Activated CD8-positive, alpha-beta memory T cell treated with anti-CD3 and anti-CD28 coated beads, Interleukin-2, amount 50 U/mL, for 24 hours (primary cell): ENCODE data around the gene HCN2.

ENCODE experiments used
- DNase-seq: peaks from one replicate; pipeline ENCODE4 v3.0.0-alpha.2; 2020; ENCODE audit errors: extremely low read depth

HCN2 gene

GRCh38 chr19:589693-590395 is at the start of gene HCN2:
Gene HCN2, plus strand, starts transcription at chr19:589881. Its CDS starts 65 bp downstream, at chr19:589946.
- no peak for DNase-seq

DNA sequence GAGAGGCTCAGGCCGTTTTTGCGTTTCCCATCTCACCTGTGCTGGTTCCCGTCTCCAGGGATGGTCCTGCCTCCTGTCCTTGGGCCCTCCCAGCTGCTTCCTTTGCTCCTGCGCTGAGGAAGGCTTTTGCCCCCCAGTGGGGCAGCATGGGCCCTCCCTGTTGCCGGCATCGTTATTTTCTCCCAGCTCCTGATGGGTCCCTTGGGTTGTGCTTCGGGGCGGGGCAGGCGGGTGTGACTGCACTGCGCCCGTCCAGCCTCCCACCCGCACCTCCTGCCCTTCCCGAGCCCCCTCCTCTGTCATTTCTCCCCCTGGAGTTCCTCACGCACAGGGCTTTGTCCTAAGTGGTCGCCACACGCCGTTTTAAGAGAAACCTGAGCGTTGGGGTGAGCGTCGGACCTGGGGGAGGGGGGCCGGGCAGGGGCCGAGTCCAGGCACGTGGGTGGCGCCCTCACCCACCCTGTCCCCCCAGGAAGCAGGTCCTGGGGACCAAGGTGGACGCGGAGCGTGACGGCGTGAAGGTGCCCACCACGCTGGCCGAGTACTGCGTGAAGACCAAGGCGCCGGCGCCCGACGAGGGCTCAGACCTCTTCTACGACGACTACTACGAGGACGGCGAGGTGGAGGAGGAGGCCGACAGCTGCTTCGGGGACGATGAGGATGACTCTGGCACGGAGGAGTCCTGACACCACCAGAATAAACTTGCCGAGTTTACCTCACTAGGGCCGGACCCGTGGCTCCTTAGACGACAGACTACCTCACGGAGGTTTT is 48.6 kb upstream of the HCN2 start:
- no peak for DNase-seq

- DNase-seq = no peak
These were observed 48.0 kb upstream of the HCN2 start for GRCh38 chr19:541699-542098.

- DNase-seq = no peak
These were observed 47.4 kb upstream of the HCN2 start for GRCh38 chr19:542173-542866.

DNA sequence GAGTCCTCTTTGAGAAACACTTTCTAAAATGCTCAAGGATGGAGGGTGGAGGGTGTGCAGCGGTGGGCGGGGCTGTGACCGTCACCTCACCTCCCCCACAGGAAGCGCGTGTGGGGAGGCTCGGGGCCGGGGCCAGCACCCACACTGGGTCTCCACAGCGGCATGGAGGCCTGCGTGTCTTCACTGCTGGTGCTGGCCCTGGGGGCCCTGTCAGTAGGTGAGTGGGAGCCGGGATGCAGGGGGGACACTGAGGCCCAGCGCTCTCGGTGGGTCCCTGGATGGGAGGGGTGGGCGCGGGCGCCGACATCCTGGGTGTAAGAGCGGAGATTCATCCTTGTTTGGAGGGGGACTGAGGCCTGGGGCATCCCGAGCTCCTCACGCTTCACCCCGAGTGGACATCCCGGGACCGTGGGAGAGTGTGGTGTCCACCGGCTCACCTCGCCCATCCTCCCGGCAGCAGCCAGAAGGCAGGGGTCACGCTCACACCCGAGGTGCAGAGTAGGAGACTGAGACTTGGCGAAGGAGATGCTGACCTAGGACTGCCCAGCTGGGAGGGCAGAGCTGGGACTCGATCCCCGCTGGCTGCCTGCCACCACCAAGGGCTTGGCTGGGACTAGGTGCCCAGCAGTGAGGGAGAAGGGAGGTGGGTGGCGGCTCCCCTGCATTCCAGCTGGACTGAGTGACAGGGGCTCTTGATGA is 45.6 kb upstream of the HCN2 start, which contains the start of gene GZMM:
Gene GZMM (plus strand): TSS at position 144 of the 699 bp plus-strand sequence. CDS start 19 bp downstream, at position 163.
- DNase-seq = peak; percentile 55

DNA sequence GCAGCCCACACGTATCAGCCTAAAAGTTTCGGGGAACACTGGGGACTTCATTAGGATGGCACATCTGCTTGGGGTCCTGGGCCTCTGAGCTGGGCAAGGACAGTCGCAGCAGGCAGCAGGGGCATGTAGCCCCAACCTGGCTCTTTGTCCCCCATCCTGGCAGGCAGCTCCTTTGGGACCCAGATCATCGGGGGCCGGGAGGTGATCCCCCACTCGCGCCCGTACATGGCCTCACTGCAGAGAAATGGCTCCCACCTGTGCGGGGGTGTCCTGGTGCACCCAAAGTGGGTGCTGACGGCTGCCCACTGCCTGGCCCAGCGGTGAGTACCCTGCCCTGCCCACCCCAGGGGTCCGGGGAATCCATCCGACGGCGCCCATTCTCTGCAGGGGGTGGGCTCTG is 42.6 kb upstream of the HCN2 start:
- DNase-seq = no peak

- DNase-seq = no peak
These were observed 41.6 kb upstream of the HCN2 start for GRCh38 chr19:547836-548720.

GRCh38 chr19:548886-549830 is 40.5 kb upstream of the HCN2 start:
- DNase-seq = no peak

DNA sequence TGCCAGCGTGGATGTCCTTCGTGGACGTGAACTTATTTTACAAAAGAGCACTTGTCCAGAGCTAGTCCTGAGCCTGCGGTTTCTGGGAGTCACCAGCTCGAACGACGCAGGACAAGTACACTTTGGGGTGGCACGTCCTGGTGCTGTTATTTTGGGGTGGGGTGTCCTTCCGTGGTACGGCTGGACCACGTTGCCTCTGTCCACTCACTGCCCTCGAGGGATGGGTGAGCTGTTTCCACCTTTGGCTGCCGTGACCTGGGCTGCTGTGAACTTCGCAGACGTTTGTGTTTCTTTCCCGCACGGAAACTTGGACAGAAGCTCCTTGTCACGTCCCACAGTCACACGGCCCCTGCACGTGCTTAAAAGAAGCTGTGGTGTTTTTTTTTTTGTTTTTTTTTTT is 34.9 kb upstream of the HCN2 start:
- no peak for DNase-seq

- DNase-seq = no peak
These were observed 34.2 kb upstream of the HCN2 start for GRCh38 chr19:555474-555808.

GRCh38 chr19:556611-557382 is 32.9 kb upstream of the HCN2 start:
- no peak for DNase-seq

DNA sequence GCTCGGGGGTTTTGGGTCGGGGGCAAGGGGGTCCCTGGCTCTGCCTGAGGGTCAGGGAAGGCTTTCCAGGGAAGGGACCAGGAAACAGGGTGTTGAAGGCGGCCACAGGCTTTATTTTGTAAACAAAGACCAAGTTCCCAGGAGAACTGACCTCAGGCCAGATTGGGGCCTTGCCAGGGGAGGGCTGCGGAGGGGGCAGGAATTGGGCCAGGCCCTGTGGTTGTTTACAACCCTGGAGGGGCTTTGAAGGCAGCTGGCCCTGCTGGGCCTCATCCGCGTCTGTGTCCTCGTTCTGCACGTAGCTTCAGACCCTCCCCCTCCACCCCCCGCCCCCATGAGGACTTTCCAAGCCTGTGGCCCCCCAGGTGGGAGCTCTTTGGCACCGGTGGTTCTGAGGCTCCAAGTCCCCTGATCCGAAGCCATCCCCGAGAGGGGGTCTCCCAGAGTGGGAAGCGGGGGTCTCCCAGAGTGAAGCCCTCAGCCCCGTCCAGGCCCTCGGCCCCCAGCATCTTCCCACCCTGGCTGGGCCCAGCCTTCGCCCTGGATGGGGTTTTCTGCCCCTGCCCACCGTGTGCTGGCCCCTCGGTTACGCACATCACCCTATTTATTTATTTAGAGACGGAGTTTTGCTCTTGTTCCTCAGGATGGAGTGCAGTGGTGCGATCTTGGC is 30.8 kb upstream of the HCN2 start:
- no peak for DNase-seq

GRCh38 chr19:560121-560520 is 29.6 kb upstream of the HCN2 start:
- DNase-seq = no peak

GRCh38 chr19:566403-566802 is 23.3 kb upstream of the HCN2 start:
- DNase-seq = no peak

DNA sequence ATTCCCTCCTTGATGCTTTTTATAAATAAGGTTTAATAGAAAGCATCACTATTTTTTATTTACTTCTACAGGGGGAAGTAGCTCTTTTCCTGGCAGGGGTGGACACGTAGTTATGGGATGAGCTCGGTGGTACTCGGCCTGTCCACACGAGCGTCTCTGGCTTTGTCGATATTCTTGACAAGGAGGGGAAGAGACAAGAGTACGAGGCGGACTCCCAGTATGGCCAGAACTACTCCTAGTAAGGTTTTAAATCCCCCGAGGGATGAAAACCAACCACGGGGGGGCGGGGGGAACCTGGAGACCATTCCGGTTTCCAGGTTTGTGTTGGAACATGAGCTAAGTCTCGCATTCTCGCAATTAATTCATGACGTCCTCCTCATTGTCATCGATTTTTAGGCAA is 22.8 kb upstream of the HCN2 start:
- no peak for DNase-seq

DNA sequence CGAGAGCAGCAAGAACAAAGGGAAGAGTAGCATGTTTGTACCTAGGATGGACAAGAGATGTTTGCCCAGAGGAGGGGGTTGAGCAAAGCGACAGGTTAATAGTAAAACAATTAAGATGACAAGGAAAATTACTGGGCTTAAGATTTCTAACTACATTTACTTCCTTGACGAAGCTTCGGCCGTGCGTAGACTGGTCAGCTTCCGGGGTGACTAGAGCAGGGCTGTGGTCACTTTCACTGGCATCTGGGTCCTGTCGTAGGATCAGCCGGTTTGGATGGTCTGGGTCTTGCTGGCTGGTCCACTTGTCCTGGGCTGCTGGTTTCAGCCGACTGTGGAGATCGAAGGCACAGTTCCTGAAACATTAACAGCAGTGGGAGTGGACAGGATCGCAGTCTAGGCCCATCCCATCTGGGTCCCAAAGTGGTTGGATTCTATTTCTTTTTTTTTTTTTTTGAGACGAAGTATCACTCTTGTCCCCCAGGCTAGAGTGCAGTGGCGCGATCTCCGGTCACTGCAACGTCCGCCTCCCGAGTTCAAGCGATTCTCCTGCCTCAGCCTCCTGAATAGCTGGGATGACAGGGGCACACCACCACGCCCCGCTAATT is 22.3 kb upstream of the HCN2 start:
- no peak for DNase-seq

DNA sequence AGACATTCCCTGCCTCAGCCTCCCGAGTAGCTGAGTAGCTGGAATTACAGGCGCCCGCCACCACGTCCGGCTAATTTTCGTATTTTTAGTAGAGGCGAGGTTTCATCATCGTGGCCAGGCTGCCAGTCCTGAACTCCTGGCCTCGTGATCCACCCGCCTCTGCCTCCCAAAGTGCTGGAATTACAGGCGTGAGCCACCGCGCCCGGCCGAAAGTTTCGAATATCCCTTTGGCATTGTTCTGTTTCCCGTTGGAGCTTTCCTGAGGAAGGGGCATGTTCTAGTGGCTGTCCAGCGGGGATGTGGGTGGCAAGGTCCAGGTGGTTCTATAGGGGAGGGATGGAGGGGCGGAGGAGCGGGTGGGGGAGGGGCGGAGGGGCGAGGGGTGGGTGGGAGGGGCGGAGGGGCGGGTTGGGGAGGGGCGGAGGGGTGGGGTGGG is 19.4 kb upstream of the HCN2 start:
- no peak for DNase-seq

DNA sequence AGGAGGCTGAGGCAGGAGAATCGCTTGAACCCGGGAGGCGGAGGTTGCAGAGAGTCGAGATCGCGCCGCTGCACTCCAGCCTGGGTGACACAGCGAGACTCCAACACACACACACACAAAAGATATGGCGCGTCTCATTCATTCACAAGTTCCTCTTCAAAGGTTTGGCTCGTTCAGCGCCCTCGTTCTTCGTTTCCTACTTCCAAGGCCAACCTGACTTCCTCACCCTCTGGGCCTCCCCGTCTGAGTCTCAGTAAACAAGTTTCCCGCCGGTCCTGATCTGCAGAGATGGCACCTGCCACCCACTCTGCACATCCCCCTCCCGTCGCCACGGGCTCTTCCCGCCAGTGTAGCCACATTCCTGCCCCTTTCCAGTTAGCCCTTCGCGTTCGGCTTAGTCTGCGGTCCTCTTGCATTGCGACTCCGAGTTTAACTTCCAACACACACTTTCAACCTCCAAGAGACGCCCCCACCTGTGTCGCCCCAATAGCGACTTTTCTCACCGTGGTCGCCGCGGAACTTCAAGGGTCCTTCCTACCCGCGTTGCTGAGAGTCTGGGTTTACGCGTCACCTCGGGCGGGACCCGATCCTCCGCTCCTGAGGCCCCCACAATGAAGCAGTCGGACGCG is 18.6 kb upstream of the HCN2 start:
- no peak for DNase-seq
